Measurements from ENCODE around the gene MCEMP1.

DNA sequence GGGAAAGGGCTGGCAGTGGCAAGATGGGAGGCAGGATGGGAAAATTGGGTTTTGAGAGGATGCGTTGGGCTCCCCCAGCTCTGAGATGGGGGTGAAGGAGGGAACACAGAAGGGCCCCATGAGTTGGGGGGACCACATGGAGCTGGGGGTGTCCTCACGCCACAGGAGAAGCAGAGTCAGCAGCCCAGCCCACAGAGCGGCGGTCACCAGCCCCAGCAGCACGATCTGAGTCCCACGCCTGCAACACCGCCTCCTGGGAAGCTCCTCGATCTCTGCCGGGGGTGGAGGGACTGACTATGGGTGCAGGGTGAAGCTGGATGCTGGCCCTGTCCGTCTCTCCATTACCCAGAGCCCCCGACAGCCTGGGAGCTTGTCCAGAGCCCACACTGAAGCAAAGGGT, 21.7 kb downstream of the MCEMP1 start:
- no peak for TF ChIP-seq POLR2A (IDR thresholded peaks at IDR 0.05)
- TF ChIP-seq CTCF (IDR thresholded peaks at IDR 0.05): no peak
